Stimulated activated CD4-positive, alpha-beta T cell treated with anti-CD3 and anti-CD28 coated beads, Interleukin-12 subunit alpha, Interleukin-12 subunit beta, amount 100 ng/mL, for 24 hours (primary cell): ENCODE data around the gene FAM219A.

Experiments
- DNase-seq, 2 experiments: peaks; one replicate each; pipeline ENCODE4 v3.0.0-alpha.2; 2020; ENCODE audit warnings: low read depth in 2 of 2

Gene FAM219A

DNA sequence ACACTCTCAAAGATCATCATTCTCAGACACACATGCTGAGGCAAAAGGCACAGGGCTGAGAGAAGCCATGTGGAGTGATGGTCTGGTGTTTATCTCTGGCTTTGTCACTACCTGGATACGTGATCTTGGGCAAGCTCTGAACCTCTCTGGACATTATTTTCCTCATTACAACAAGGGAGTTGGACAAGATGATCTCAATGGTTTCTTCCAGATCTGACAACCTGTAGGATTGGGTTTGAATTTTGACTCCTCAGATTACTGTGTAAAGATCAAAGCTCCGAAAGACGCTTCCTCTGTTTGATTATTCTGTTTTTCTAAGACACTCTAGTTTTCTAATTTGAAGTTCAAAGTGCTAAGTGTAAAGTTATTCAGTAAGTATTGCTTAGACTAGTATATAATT is 109.0 kb downstream of the FAM219A start:
- DNase-seq = no peak
